Loucy (cell line): ENCODE results near the gene LMBR1.

Experiments
- EZH2phosphoT487 ChIP-seq: fragments of 200-600 bp; IDR thresholded peaks from 2 replicates; pipeline ENCODE4 v1.6.1; 2018; ENCODE audit warnings: antibody characterized with exemption, mild to moderate bottlenecking, moderate library complexity, borderline replicate concordance
- TF ChIP-seq, protein P1 (sequence below): fragments of 200-600 bp; sonication (generic); conservative IDR thresholded peaks from 2 replicates; pipeline ENCODE4 v1.5.1; 2014; ENCODE audit warnings: mild to moderate bottlenecking, antibody characterized with exemption, low read length

DNA sequence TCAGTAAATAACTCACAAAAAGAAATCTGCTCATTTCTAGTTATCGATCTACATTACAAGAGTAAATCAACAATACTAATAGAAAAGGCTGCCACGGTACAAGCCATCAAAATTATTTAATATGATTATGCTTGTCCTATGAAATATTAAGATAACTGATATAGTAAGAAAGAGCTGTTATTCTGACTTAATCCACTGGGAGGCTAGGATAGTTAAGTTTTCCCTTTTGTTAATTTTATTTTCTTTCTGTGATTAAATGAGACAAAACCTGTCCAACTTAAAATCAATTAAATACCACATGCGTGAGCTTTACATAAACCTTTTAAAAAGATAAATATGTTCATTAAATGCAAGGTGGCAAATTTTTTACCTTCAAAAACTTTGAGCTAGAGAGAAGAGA is 114.8 kb downstream of the LMBR1 start:
- TF ChIP-seq, protein P1, sequence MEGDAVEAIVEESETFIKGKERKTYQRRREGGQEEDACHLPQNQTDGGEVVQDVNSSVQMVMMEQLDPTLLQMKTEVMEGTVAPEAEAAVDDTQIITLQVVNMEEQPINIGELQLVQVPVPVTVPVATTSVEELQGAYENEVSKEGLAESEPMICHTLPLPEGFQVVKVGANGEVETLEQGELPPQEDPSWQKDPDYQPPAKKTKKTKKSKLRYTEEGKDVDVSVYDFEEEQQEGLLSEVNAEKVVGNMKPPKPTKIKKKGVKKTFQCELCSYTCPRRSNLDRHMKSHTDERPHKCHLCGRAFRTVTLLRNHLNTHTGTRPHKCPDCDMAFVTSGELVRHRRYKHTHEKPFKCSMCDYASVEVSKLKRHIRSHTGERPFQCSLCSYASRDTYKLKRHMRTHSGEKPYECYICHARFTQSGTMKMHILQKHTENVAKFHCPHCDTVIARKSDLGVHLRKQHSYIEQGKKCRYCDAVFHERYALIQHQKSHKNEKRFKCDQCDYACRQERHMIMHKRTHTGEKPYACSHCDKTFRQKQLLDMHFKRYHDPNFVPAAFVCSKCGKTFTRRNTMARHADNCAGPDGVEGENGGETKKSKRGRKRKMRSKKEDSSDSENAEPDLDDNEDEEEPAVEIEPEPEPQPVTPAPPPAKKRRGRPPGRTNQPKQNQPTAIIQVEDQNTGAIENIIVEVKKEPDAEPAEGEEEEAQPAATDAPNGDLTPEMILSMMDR: peak; percentile 56
- no peak for TF ChIP-seq EZH2phosphoT487
